A549 (cell line): ENCODE results near the gene RNF215. TPM values are rescaled to one million over a fixed set of nuclear protein-coding genes. Genes with fewer than 3 reads are reported as not detected.

Experiments used
- ATAC-seq, 2 experiments: fragments of 200-7000 bp in 1 of 2; fragments of >200 bp in 1 of 2; cut with Nextera tagmentation in 1 of 2; cut with Tn5 transposase in 1 of 2; 3 replicates each; pipeline versions ENCODE4 v1.8.0 to v1.9.1; 2018 to 2020; ENCODE audit warnings: mild to moderate bottlenecking in 1 of 2, moderate library complexity in 1 of 2
- CTCF ChIA-PET: fragments of 300-600 bp; sonication (Branson Sonifier 250); formaldehyde crosslinking; extraction: SDS; loops from one replicate; lab custom pipeline; 2021; ENCODE audit warnings: antibody characterized with exemption, inconsistent platforms; lab: Yijun Ruan, JAX
- POLR2A ChIA-PET: fragments of 350-600 bp; formaldehyde crosslinking; extraction: SDS; loops from one replicate; lab custom pipeline; 2021; ENCODE audit warnings: antibody characterized with exemption, inconsistent platforms; lab: Yijun Ruan, JAX
- DNase-seq, 2 experiments: peaks; one replicate each; pipeline versions ENCODE4 v3.0.0 to v3.0.0-alpha.2; 2011 to 2016; ENCODE audit warnings: low read depth in 1 of 2, low spot score in 1 of 2
- FAIRE-seq: peaks from 2 replicates; lab custom pipeline; 2011; peaks lifted over from hg19 to GRCh38; lab: Jason Lieb, UNC
- H3K27ac ChIP-seq, 2 experiments: fragments of >200 bp; sonication (Bioruptor Twin); formaldehyde crosslinking; 3 replicates each; pipeline ENCODE4 v1.5.1; 2016 to 2017
- H3K4me1 ChIP-seq: fragments of >200 bp; sonication (Bioruptor Twin); formaldehyde crosslinking; 3 replicates; pipeline ENCODE4 v1.6.1; 2016
- H3K4me2 ChIP-seq: fragments of >200 bp; sonication (Bioruptor Twin); formaldehyde crosslinking; 3 replicates; pipeline ENCODE4 v1.6.1; 2016
- H3K4me3 ChIP-seq: fragments of >200 bp; sonication (Bioruptor Twin); formaldehyde crosslinking; 3 replicates; pipeline ENCODE4 v1.5.1; 2016
- H3K9me3 ChIP-seq: fragments of >200 bp; sonication (Bioruptor Twin); formaldehyde crosslinking; 3 replicates; pipeline ENCODE4 v1.6.1; 2016
- BHLHE40 ChIP-seq: IDR thresholded peaks from 2 replicates; pipeline ENCODE4 v1.6.1; 2012; ENCODE audit warnings: low read depth, low read length, inconsistent platforms
- CBX2 ChIP-seq: fragments of 200-600 bp; sonication (generic); IDR thresholded peaks from 2 replicates; pipeline ENCODE4 v1.6.1; 2016; ENCODE audit warnings: low read depth, mild to moderate bottlenecking, borderline replicate concordance
- FOXS1 ChIP-seq: fragments of 250-450 bp; sonication (Bioruptor Pico); IDR thresholded peaks from 2 replicates; pipeline ENCODE4 v1.5.0; 2020; ENCODE audit warnings: mild to moderate bottlenecking, moderate library complexity
- HOXA7 ChIP-seq: fragments of 250-450 bp; sonication (Bioruptor Pico); IDR thresholded peaks from 2 replicates; pipeline ENCODE4 v1.5.0; 2020; ENCODE audit warnings: mild to moderate bottlenecking, moderate library complexity
- HOXB13 ChIP-seq: fragments of 250-450 bp; sonication (Bioruptor Pico); IDR thresholded peaks from 2 replicates; pipeline ENCODE4 v1.5.0; 2020; ENCODE audit warnings: low read depth, mild to moderate bottlenecking, moderate library complexity
- HOXB5 ChIP-seq: fragments of 250-450 bp; sonication (Bioruptor Pico); IDR thresholded peaks from 2 replicates; pipeline ENCODE4 v1.5.0; 2020; ENCODE audit warnings: mild to moderate bottlenecking, moderate library complexity
- MAZ ChIP-seq: fragments of 150-350 bp; IDR thresholded peaks from 2 replicates; pipeline ENCODE4 v1.6.1; 2014; ENCODE audit warnings: antibody characterized with exemption, low read depth, low read length, borderline replicate concordance
- MYC ChIP-seq: IDR thresholded peaks from 2 replicates; pipeline ENCODE4 v1.6.1; 2012; ENCODE audit warnings: mild to moderate bottlenecking, inconsistent platforms, low read length, improper control_type of control experiment, borderline replicate concordance
- NFE2L2 ChIP-seq: fragments of 150-350 bp; conservative IDR thresholded peaks from 2 replicates; pipeline ENCODE4 v1.6.1; 2014; ENCODE audit warnings: low read length
- NPAS2 ChIP-seq: fragments of 250-450 bp; sonication (Bioruptor Pico); IDR thresholded peaks from 2 replicates; pipeline ENCODE4 v1.8.0; 2022; ENCODE audit warnings: mild to moderate bottlenecking, moderate library complexity, borderline replicate concordance
- NR3C1 ChIP-seq: fragments of >200 bp; sonication (Bioruptor Twin); formaldehyde crosslinking; IDR thresholded peaks from 3 replicates; pipeline ENCODE4 v1.6.1; 2017
- POLR2A ChIP-seq: IDR thresholded peaks from 2 replicates; pipeline ENCODE4 v1.6.1; 2012; ENCODE audit warnings: mild to moderate bottlenecking, low read length
- RCOR1 ChIP-seq: fragments of 150-350 bp; IDR thresholded peaks from 2 replicates; pipeline ENCODE4 v1.6.1; 2014; ENCODE audit warnings: antibody characterized with exemption, low read length, low read depth
- SREBF2 ChIP-seq: fragments of 450-650 bp; IDR thresholded peaks from 2 replicates; pipeline ENCODE4 v1.6.1; 2014; ENCODE audit warnings: mild to moderate bottlenecking, moderate library complexity
- TP53 ChIP-seq: fragments of 250-450 bp; sonication (Bioruptor Pico); IDR thresholded peaks from 2 replicates; pipeline ENCODE4 v1.5.0; 2021; ENCODE audit warnings: mild to moderate bottlenecking, moderate library complexity
- ZC3H11A ChIP-seq: fragments of 450-650 bp; IDR thresholded peaks from 2 replicates; pipeline ENCODE4 v1.6.1; 2014; ENCODE audit warnings: antibody characterized with exemption, mild to moderate bottlenecking
- ZSCAN20 ChIP-seq: fragments of 250-450 bp; sonication (Bioruptor Pico); IDR thresholded peaks from 2 replicates; pipeline ENCODE4 v1.8.0; 2022; ENCODE audit warnings: mild to moderate bottlenecking, moderate library complexity
- WGBS: methylation state at CpG from one replicate; pipeline ENCODE4 v1.1.6; 2017; ENCODE audit errors: missing lambda C conversion rate; 5-methylcytosine and 5-hydroxymethylcytosine counted together
- polyA plus RNA-seq, 4 experiments: library from polyadenylated mRNA; depleted of rRNA in 3 of 4; stranded (reverse); fragments of >200 nt; fragmentation: RNase III in 1 of 4; extraction: RNeasy Plus Mini Kit Qiagen cat#74134 plus additional on column Dnase treatment in 1 of 4; gene quantifications; 2 replicates in 3 of 4; 3 replicates in 1 of 4; pipeline ENCODE4 v1.2.3, GENCODE V29; 2011 to 2017
- TF ChIP-seq, protein P1 (sequence below): fragments of >200 bp; sonication (Bioruptor Twin); formaldehyde crosslinking; IDR thresholded peaks from 2 replicates; pipeline ENCODE4 v1.6.1; 2016
- TF ChIP-seq, protein P2 (sequence below): fragments of 250-450 bp; sonication (Bioruptor Pico); IDR thresholded peaks from 2 replicates; pipeline ENCODE4 v1.5.0; 2021; ENCODE audit warnings: mild to moderate bottlenecking, moderate library complexity, borderline replicate concordance
- TF ChIP-seq, protein P3 (sequence below): IDR thresholded peaks from 2 replicates; pipeline ENCODE4 v1.6.1; 2012; ENCODE audit warnings: low read depth, borderline replicate concordance
- TF ChIP-seq, protein P4 (sequence below): fragments of >200 bp; sonication (Bioruptor Twin); formaldehyde crosslinking; IDR thresholded peaks from 3 replicates; pipeline ENCODE4 v1.5.1; 2016
- TF ChIP-seq, protein P5 (sequence below): IDR thresholded peaks from 2 replicates; pipeline ENCODE4 v1.6.1; 2012

RNF215 gene
- polyA plus RNA-seq, 2 of the 4 experiments (the other 2 are of a cell fraction) = 16.4 to 19.5 TPM

DNA sequence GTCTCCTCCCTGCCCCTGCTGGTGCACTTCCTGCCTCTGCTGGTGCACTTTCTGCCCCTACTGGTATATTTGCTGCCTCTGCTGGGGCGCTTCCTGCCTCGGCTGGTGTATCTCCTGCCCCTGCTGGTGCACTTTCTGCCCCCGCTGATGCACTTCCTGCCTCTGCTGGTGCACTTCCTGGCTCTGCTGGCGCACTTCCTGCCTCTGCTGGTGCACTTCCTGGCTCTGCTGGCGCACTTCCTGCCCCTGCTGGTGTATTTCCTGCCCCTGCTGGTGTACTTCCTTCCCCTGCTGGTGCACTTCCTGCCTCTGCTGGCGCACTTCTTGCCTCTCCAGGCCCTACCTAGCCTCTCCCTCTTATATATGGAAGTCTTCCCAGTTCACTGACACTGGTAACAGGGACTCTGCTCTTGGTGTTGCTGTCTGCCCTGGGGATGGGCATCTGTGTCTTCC, 48.5 kb upstream of the RNF215 start:
- whole genome bisulfite sequencing = 95% methylated on average over 6 of the region's 6 CpGs
- ChIA-PET CTCF (no interaction called here), POLR2A (no interaction called here)
- Histone ChIP-seq H3K4me3 (no peak overlapping the region), H3K4me1 (no peaks in the 10 kb centered on the region), H3K9me3 (no peaks in the 10 kb centered on the region), H3K27ac (peak overlapping the region in 1 of 2 experiments; percentile 4; a peak in 1 of 6 replicates), H3K4me2 (no peak overlapping the region)
- ATAC-seq (no peak), DNase-seq (no peak), FAIRE-seq (no peak)
- TF ChIP-seq POLR2A = no peak
- no peak for TF ChIP-seq HOXB5 (CRISPR knock-in tag)
- no peak for TF ChIP-seq BHLHE40
- no peak for TF ChIP-seq FOXS1
- TF ChIP-seq, protein P1, sequence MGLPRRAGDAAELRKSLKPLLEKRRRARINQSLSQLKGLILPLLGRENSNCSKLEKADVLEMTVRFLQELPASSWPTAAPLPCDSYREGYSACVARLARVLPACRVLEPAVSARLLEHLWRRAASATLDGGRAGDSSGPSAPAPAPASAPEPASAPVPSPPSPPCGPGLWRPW = no peak
- no peak for TF ChIP-seq HOXB13 (CRISPR knock-in tag)
- TF ChIP-seq, protein P2, sequence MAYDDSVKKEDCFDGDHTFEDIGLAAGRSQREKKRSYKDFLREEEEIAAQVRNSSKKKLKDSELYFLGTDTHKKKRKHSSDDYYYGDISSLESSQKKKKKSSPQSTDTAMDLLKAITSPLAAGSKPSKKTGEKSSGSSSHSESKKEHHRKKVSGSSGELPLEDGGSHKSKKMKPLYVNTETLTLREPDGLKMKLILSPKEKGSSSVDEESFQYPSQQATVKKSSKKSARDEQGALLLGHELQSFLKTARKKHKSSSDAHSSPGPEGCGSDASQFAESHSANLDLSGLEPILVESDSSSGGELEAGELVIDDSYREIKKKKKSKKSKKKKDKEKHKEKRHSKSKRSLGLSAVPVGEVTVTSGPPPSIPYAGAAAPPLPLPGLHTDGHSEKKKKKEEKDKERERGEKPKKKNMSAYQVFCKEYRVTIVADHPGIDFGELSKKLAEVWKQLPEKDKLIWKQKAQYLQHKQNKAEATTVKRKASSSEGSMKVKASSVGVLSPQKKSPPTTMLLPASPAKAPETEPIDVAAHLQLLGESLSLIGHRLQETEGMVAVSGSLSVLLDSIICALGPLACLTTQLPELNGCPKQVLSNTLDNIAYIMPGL (CRISPR knock-in tag) = no peak

DNA sequence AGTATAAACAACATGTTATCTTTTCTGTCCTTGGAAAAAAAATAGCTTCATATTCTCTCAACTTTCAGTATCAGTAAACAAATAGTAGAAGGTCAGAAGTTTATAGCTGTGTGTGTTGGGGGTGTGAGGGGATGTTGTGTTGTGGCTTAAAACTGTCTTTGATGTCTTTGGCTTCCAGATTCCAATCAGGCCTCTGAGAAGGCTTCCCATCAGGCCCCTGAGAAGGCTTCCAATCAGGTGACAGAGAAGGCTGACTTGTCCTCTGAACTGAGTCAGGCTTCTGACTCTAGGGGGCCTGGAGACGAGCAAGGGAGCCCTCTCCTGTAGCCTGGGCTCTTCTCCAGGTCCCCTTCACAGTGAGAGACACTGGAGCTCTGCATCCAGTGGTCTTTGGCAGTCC, 47.6 kb upstream of the RNF215 start:
- ChIA-PET CTCF (interaction anchor here (0.8 to 2.1 kb wide), 4 partner anchors 10 to 50 kb away, joined by 3 to 7 read pairs (median 5); no protein-coding TSS in a partner anchor), POLR2A (no interaction called here)
- TF ChIP-seq RCOR1 (no peak), NPAS2 (CRISPR knock-in tag) (no peak), MYC (no peak), MAZ (no peak), ZSCAN20 (no peak), NR3C1 (no peak), HOXA7 (CRISPR knock-in tag) (no peak), NFE2L2 (no peak), TP53 (no peak), CBX2 (no peak), ZC3H11A (no peak), HOXB5 (CRISPR knock-in tag) (no peak), SREBF2 (no peak), POLR2A (no peak)
- TF ChIP-seq, protein P3, sequence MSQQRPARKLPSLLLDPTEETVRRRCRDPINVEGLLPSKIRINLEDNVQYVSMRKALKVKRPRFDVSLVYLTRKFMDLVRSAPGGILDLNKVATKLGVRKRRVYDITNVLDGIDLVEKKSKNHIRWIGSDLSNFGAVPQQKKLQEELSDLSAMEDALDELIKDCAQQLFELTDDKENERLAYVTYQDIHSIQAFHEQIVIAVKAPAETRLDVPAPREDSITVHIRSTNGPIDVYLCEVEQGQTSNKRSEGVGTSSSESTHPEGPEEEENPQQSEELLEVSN = no peak
- TF ChIP-seq, protein P2 (CRISPR knock-in tag) = no peak
- TF ChIP-seq, protein P4, sequence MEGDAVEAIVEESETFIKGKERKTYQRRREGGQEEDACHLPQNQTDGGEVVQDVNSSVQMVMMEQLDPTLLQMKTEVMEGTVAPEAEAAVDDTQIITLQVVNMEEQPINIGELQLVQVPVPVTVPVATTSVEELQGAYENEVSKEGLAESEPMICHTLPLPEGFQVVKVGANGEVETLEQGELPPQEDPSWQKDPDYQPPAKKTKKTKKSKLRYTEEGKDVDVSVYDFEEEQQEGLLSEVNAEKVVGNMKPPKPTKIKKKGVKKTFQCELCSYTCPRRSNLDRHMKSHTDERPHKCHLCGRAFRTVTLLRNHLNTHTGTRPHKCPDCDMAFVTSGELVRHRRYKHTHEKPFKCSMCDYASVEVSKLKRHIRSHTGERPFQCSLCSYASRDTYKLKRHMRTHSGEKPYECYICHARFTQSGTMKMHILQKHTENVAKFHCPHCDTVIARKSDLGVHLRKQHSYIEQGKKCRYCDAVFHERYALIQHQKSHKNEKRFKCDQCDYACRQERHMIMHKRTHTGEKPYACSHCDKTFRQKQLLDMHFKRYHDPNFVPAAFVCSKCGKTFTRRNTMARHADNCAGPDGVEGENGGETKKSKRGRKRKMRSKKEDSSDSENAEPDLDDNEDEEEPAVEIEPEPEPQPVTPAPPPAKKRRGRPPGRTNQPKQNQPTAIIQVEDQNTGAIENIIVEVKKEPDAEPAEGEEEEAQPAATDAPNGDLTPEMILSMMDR = no peak
- TF ChIP-seq, protein P5, sequence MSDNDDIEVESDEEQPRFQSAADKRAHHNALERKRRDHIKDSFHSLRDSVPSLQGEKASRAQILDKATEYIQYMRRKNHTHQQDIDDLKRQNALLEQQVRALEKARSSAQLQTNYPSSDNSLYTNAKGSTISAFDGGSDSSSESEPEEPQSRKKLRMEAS = no peak
- Histone ChIP-seq H3K4me2 (no peak overlapping the region), H3K4me1 (no peaks in the 10 kb centered on the region), H3K9me3 (no peaks in the 10 kb centered on the region), H3K27ac (peak overlapping the region in 1 of 2 experiments; percentile 4; a peak in 1 of 6 replicates), H3K4me3 (no peak overlapping the region)
- ATAC-seq (no peak), FAIRE-seq (no peak), DNase-seq (no peak)
- 43% methylated on average over 1 of the region's 1 CpG for WGBS
